Measurements from ENCODE around the gene PTCD1. TPM values are rescaled to one million over a fixed set of nuclear protein-coding genes. Genes with fewer than 3 reads are reported as not detected.

Gene PTCD1
- total RNA-seq, 1 donor from 2014 or later = 5.5 TPM

DNA sequence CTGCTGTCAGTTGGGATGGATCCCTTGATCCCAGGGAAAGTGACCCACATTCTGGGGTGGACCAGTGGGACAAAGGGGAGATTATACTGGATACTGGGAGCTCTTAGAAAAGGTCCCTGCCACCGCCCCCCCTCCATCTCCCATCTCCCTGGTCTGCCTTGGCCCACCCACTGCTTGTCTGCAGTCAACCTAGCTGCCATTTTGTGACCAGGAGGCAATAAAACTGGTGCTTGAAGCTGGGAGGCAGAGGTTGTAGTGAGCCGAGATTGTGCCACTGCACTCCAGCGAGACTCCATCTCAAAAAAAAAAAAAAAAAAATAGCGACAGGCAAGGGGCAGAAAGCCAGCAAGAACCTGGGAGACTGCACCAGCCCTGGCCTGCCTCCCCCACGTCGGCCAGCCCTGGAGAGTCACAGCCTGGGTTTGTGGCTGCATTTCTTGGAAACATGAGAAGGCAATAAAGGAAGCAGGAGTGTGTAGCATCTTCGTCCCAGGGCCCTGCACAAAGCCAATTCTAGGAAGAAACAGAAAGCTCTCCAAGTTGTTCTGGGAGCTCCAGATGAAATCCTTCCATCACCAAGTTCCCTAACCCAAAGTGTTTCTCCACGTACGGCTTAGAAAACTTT, 68.7 kb downstream of the PTCD1 start:
- Mint-ChIP-seq H3K36me3 (ENCODE audit: unreplicated experiment) (peaks cover 6% of the 10 kb centered on the region), H3K9me3 (ENCODE audit: unreplicated experiment) (peaks cover 6% of the 10 kb centered on the region), H3K4me3 (ENCODE audit: unreplicated experiment) (no peak overlapping the region), H3K27ac (ENCODE audit: unreplicated experiment) (no peak overlapping the region), H3K4me1 (ENCODE audit: low read depth, unreplicated experiment) (no peaks in the 10 kb centered on the region), H3K27me3 (ENCODE audit: unreplicated experiment) (peaks cover 4% of the 10 kb centered on the region)
- DNase-seq = no peak
- no peak for TF ChIP-seq CTCF (IDR thresholded peaks at IDR 0.05; ENCODE audit: partially characterized antibody, unreplicated experiment)

DNA sequence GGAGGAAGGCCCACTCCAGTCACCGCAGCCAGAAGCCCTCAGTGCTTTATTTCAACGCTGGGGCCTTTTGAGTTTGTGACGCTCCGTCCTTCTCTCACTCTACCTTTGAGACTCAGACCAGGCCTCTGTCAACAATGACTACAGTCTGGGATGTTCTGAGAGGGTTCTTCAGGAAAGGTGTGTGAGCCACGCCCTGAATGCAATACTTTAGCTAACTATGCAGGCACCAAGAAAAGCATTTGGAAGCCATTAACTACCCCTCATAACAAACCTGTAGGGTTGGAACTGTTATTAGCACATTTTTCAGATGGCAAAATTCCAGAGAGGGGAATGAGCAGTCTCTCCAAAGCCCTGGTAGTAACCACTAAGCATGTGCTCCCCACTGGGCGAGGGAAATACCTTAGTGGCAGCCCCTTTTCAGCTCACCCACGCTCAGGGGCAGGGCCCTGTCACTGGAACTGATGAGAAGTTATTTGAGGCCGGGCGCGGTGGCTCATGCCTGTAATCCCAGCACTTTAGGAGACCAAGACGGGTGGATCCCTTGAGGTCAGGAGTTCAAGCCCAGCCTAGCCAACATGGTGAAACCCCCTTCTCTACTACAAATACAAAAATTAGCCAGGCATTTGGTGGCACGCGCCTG, 69.7 kb downstream of the PTCD1 start:
- Mint-ChIP-seq H3K9me3 (ENCODE audit: unreplicated experiment) (peaks cover 9% of the 10 kb centered on the region), H3K36me3 (ENCODE audit: unreplicated experiment) (peaks cover 6% of the 10 kb centered on the region), H3K4me1 (ENCODE audit: low read depth, unreplicated experiment) (no peaks in the 10 kb centered on the region), H3K27ac (ENCODE audit: unreplicated experiment) (no peak overlapping the region), H3K4me3 (ENCODE audit: unreplicated experiment) (no peak overlapping the region), H3K27me3 (ENCODE audit: unreplicated experiment) (peaks cover 4% of the 10 kb centered on the region)
- no peak for DNase-seq
- TF ChIP-seq CTCF (IDR thresholded peaks at IDR 0.05; ENCODE audit: partially characterized antibody, unreplicated experiment) = no peak

Other genes starting within 250 kb of the PTCD1 start
- not detected for gene KPNA7, start 230.7 kb downstream of the PTCD1 start, total RNA-seq (ENCODE audit: unreplicated experiment)
- not detected for gene MYH16, start 166.0 kb downstream of the PTCD1 start, total RNA-seq (ENCODE audit: unreplicated experiment)
- 173 TPM for gene ARPC1A, start 112.9 kb downstream of the PTCD1 start, total RNA-seq (ENCODE audit: unreplicated experiment)
- gene ARPC1B, start 64.1 kb downstream of the PTCD1 start, total RNA-seq (ENCODE audit: unreplicated experiment) = 9.5 TPM
- 134 TPM for gene PDAP1, start 30.2 kb downstream of the PTCD1 start, total RNA-seq (ENCODE audit: unreplicated experiment)
- 73.9 TPM for gene BUD31, start 29.8 kb downstream of the PTCD1 start, total RNA-seq (ENCODE audit: unreplicated experiment)
- gene CPSF4, start 145 bp upstream of the PTCD1 start, total RNA-seq (ENCODE audit: unreplicated experiment) = 106 TPM
- gene ATP5MF, start 27.4 kb upstream of the PTCD1 start, total RNA-seq (ENCODE audit: unreplicated experiment) = 291 TPM
- 19.5 TPM for gene ZNF789, start 34.1 kb upstream of the PTCD1 start, total RNA-seq (ENCODE audit: unreplicated experiment)
- gene ZNF394, start 61.5 kb upstream of the PTCD1 start, total RNA-seq (ENCODE audit: unreplicated experiment) = 19.9 TPM
- 18.7 TPM for gene ZKSCAN5, start 65.9 kb upstream of the PTCD1 start, total RNA-seq (ENCODE audit: unreplicated experiment)
- gene FAM200A, start 113.3 kb upstream of the PTCD1 start, total RNA-seq (ENCODE audit: unreplicated experiment) = 8.1 TPM
- 74.0 TPM for gene ZNF655, start 119.8 kb upstream of the PTCD1 start, total RNA-seq (ENCODE audit: unreplicated experiment)
- gene TMEM225B, start 159.5 kb upstream of the PTCD1 start, total RNA-seq (ENCODE audit: unreplicated experiment) = 0.66 TPM
- 26.6 TPM for gene ZSCAN25, start 178.1 kb upstream of the PTCD1 start, total RNA-seq (ENCODE audit: unreplicated experiment)
- gene CYP3A5, start 241.2 kb upstream of the PTCD1 start, total RNA-seq (ENCODE audit: unreplicated experiment) = not detected

Measured in glutamatergic neuron (in vitro differentiated cells).